Erythroblast (primary cell): Measurements from ENCODE around the gene ARHGAP11A.
A peak's percentile ranks its signal among the peaks of the same experiment; 100 is the strongest.

Experiments
- DNase-seq, 2 experiments: peaks; one replicate each; lab custom pipeline; 2025; lab: John Stamatoyannopoulos, UW
- GATA1 ChIP-seq: IDR thresholded peaks from 2 replicates; pipeline ENCODE4 v1.6.1; 2011; ENCODE audit warnings: low read depth, mild to moderate bottlenecking, control low read depth, low read length, moderate library complexity
- POLR2A ChIP-seq: IDR thresholded peaks from 2 replicates; pipeline ENCODE4 v1.6.1; 2011; ENCODE audit warnings: mild to moderate bottlenecking, low read length

ARHGAP11A gene

GRCh38 chr15:32642667-32643435 lies 27.5 kb downstream of the ARHGAP11A start:
- no peak for DNase-seq
- TF ChIP-seq GATA1 (no peak), POLR2A (no peak)

- DNase-seq: no peak
- no peak for TF ChIP-seq GATA1
- no peak for TF ChIP-seq POLR2A
Measured at GRCh38 chr15:32643907-32644445, 28.7 kb downstream of the ARHGAP11A start.

- TF ChIP-seq GATA1 (no peak), POLR2A (no peak)
- DNase-seq: no peak
Measured at GRCh38 chr15:32646291-32646690, 31.0 kb downstream of the ARHGAP11A start.

GRCh38 chr15:32649342-32649741 lies 34.0 kb downstream of the ARHGAP11A start:
- no peak for DNase-seq
- TF ChIP-seq GATA1 (no peak), POLR2A (no peak)

GRCh38 chr15:32651229-32651837 lies 36.0 kb downstream of the ARHGAP11A start:
- TF ChIP-seq POLR2A (no peak), GATA1 (no peak)
- peak; percentile 59 to 66 for DNase-seq

GRCh38 chr15:32652178-32652577 lies 36.9 kb downstream of the ARHGAP11A start:
- TF ChIP-seq POLR2A (no peak), GATA1 (no peak)
- no peak for DNase-seq

GRCh38 chr15:32656091-32656490 lies 40.8 kb downstream of the ARHGAP11A start:
- TF ChIP-seq POLR2A (no peak), GATA1 (no peak)

GRCh38 chr15:32656496-32656895 lies 41.2 kb downstream of the ARHGAP11A start:
- DNase-seq: no peak
- no peak for TF ChIP-seq POLR2A
- TF ChIP-seq GATA1: no peak

More at GRCh38 chr15:32656091-32656490, 40.8 kb downstream of the ARHGAP11A start:
- no peak for DNase-seq

- no peak for DNase-seq
- TF ChIP-seq GATA1 (no peak), POLR2A (no peak)
Measured at GRCh38 chr15:32657198-32657883, 42.0 kb downstream of the ARHGAP11A start.

GRCh38 chr15:32657941-32658340 lies 42.6 kb downstream of the ARHGAP11A start:
- no peak for TF ChIP-seq POLR2A
- TF ChIP-seq GATA1: no peak
- no peak for DNase-seq

- DNase-seq: no peak
- TF ChIP-seq GATA1: no peak
- TF ChIP-seq POLR2A: no peak
Measured at GRCh38 chr15:32659340-32660155, 44.2 kb downstream of the ARHGAP11A start.

- TF ChIP-seq POLR2A: no peak
- TF ChIP-seq GATA1: no peak
- DNase-seq: no peak
Measured at GRCh38 chr15:32663671-32664070, 48.4 kb downstream of the ARHGAP11A start.

GRCh38 chr15:32664796-32665195 lies 49.5 kb downstream of the ARHGAP11A start:
- DNase-seq: no peak
- TF ChIP-seq GATA1 (no peak), POLR2A (no peak)
